HL-60/S4 treated with phorbol 12-myristate 13-acetate at 8.2 ng/mL for 4 days and 3 days (cell line): Measurements from ENCODE around the gene LY6G5B.
"Not testable (repeated sequence)": the region's sequence is repeated elsewhere in the genome, so short reads cannot be mapped to it uniquely, and the experiment has no call there.

Experiments used
- in situ Hi-C: fragments of 300-500 bp; cut with MboI; formaldehyde crosslinking; loops from 2 replicates; pipeline ENCODE4 v1.15.0; 2022; ENCODE audit warnings: low sequenced_read_pairs

LY6G5B gene

GRCh38 chr6:31687860-31688693 lies 18.3 kb downstream of the LY6G5B start:
- in situ Hi-C loops = loop anchor here (10.0 kb wide), 1 partner anchor 77 kb away; the partner anchor contains the start of gene SAPCD1

- in situ Hi-C loops = loop anchor here (10.0 kb wide), 1 partner anchor 75 kb away; the partner anchor contains the start of gene SAPCD1
These were observed 19.7 kb downstream of the LY6G5B start for GRCh38 chr6:31689249-31690110.

- in situ Hi-C loops = no loop called here
These were observed 20.7 kb downstream of the LY6G5B start for GRCh38 chr6:31690231-31691077.

- in situ Hi-C loops = no loop called here
These were observed 21.3 kb downstream of the LY6G5B start for GRCh38 chr6:31691078-31691463.

- in situ Hi-C loops = no loop called here
These were observed 21.9 kb downstream of the LY6G5B start for GRCh38 chr6:31691564-31692108.

- in situ Hi-C loops = no loop called here
These were observed 22.6 kb downstream of the LY6G5B start for GRCh38 chr6:31692353-31692752.

GRCh38 chr6:31692886-31693285 lies 23.1 kb downstream of the LY6G5B start:
- in situ Hi-C loops = no loop called here

GRCh38 chr6:31693535-31693934 lies 23.8 kb downstream of the LY6G5B start:
- in situ Hi-C loops = no loop called here

GRCh38 chr6:31697555-31697954 lies 27.8 kb downstream of the LY6G5B start:
- in situ Hi-C loops = no loop called here

GRCh38 chr6:31700740-31701401 lies 31.1 kb downstream of the LY6G5B start:
- in situ Hi-C loops = no loop called here

GRCh38 chr6:31701666-31702404 lies 32.1 kb downstream of the LY6G5B start:
- in situ Hi-C loops = no loop called here

GRCh38 chr6:31702405-31702818 lies 32.6 kb downstream of the LY6G5B start:
- in situ Hi-C loops = no loop called here

GRCh38 chr6:31702819-31703716 lies 33.3 kb downstream of the LY6G5B start, which contains the start of gene ABHD16A:
Gene ABHD16A, minus strand, starts transcription at chr6:31703324. Its CDS starts 43 bp downstream, at chr6:31703281.
- in situ Hi-C loops = no loop called here

- in situ Hi-C loops = no loop called here
These were observed 36.2 kb downstream of the LY6G5B start for GRCh38 chr6:31705931-31706330.

- in situ Hi-C loops = no loop called here
These were observed 36.8 kb downstream of the LY6G5B start, which contains the start of gene LY6G6F for GRCh38 chr6:31706599-31706998. Gene LY6G6F, plus strand, starts transcription at chr6:31706866. Its CDS starts 41 bp downstream, at chr6:31706907.

GRCh38 chr6:31707701-31708100 lies 37.9 kb downstream of the LY6G5B start:
- in situ Hi-C loops = no loop called here

- in situ Hi-C loops = no loop called here
These were observed 38.4 kb downstream of the LY6G5B start for GRCh38 chr6:31708224-31708623.

- in situ Hi-C loops = not testable (repeated sequence)
These were observed 39.4 kb downstream of the LY6G5B start for GRCh38 chr6:31709157-31709556.
